GM19025 (cell line): Measurements from ENCODE around the gene NDUFA7.
"Not testable (repeated sequence)": the region's sequence is repeated elsewhere in the genome, so short reads cannot be mapped to it uniquely, and the experiment has no call there.

ENCODE experiments used
- ATAC-seq: cut with Tn5 transposase; IDR thresholded peaks from one replicate; pipeline ENCODE4 v1.9.1; 2021; ENCODE audit warnings: mild to moderate bottlenecking, low read depth, moderate library complexity; ENCODE audit not compliant: unreplicated experiment

NDUFA7 gene

DNA sequence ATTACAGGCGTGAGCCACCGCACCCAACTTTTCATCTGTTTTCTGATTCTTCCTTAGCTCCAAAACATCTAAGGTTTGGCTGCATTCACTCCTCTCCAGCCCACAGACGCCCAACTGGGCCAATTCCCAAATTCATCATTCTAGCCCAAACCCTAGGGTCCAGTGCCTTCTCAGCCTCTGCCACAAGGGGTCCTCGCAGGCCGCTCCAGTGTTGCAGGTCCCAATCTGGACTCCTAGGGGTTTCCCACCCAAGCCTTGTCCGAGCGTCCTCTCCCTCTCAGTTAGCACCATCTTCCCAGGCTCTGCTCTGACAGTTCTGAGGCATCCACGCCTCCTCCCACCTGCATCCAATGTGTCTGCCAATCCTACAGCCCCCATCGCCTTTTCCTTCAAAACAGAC, 29.8 kb downstream of the NDUFA7 start:
- not testable (repeated sequence) for ATAC-seq

DNA sequence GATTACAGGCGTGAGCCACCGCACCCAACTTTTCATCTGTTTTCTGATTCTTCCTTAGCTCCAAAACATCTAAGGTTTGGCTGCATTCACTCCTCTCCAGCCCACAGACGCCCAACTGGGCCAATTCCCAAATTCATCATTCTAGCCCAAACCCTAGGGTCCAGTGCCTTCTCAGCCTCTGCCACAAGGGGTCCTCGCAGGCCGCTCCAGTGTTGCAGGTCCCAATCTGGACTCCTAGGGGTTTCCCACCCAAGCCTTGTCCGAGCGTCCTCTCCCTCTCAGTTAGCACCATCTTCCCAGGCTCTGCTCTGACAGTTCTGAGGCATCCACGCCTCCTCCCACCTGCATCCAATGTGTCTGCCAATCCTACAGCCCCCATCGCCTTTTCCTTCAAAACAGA, 44.7 kb downstream of the NDUFA7 start:
- ATAC-seq = not testable (repeated sequence)

DNA sequence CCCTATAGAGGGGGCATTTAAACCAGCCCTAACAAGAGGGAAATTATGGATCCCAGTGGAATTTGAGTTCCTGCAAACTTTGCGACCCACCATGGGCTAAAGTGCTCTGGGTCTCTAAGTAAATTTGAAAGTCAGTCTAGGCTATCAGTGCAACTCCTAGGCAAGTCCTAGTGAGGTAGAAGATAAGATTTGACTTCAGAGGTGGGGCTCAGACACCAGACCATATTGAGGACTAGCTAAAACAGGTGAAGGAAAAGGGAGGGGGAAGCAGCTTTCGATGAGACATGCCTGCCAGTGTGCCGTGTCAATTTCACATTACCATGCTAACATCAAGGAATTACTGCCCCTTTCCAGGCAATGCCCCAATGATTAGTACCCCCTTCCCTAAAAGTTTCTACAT, 51.5 kb downstream of the NDUFA7 start:
- ATAC-seq = no peak

DNA sequence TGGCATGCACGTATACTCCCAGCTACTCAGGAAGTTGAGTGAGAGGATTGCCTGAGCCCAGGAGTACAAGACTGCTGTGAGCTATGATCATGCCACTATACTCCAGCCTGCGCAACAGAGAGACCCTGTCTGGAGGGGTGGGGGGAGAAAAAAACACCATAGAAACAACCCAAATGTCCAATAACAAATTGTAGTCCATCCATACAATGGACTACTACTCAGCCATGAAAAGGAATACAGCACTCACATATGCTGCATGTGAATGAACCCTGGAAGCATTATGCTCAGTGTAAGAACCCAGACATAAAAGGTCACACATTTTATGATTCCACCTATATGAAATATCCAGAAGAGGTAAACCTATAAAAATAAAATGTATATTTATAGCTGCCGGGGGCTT, 55.3 kb downstream of the NDUFA7 start:
- no peak for ATAC-seq

DNA sequence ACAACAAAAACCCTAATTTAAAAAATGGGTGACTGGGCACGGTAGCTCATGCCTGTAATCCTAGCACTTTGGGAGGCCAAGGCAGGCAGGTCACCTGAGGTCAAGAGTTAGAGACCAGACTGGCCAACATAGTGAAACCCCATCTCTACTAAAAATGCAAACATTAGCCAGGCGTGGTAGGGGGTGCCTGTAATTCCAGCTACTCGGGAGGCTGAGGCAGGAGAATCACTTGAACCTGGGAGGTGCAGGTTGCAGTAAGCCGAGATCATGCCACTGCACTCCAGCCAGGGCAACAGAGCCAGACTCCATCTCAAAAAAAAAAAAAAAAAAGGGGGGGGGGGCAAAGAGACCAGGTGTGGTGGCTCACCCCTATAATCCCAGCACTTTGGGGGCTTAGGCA, 56.9 kb downstream of the NDUFA7 start:
- ATAC-seq = not testable (repeated sequence)

DNA sequence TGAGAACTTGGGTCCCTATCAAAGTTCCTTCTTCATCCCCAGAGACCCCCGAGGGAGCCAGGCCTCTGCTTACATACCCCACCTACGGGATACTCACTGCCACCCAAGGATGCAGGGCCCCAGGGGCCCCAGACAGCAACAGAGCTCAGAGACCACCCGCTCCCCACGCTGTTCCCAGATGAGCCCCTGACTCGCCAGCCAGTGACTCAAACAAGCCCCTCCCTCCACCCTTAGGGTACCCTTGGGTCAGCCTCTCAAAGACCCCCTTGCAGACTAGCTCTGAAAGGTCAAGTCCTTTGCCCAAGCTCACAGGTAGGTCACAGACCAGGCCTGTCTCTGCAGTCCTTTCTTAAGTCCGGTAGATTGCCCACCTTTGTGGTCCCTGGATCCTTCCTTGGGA, 58.7 kb downstream of the NDUFA7 start:
- no peak for ATAC-seq

DNA sequence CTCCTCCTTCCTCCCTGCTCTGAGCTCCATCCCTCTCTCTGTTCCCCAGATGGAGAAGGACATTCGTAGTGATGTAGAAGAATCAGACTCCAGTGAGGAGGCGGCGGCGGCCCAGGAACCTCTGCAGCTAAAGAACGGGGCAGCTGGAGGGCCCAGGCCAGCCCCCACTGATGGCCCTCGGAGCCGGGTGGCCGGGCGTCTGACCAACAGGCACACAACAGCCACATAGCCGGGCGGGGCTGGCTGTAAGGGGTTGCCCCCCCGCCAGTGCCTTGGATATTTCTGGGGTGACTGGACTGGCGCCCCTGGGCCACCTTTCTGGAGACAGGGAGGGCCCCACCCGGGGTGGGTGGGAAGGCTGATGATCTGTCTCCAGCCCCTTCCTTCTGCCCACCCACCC, 59.3 kb downstream of the NDUFA7 start:
- no peak for ATAC-seq

DNA sequence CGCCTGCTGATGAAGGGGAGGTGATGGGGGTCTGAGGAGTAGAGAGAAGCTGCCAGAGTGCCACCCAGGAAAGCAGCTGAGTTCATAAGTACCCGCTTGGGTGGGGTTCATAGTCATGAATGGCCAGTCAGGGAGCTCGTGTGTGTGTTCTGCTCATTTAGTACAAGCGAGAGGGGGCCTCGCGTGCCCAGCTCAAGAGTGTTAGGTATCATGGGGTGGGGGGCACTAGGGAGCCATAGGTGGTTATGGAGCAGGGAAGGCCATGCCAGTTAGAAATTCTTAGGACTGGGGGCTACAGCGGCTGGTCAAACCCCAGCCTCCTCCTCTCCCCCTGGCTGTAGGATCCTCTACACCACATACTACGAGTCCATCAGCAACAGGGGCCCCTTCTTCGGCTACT, 59.8 kb downstream of the NDUFA7 start:
- ATAC-seq = no peak
